ENCODE measurements around the gene FDX2.

DNA sequence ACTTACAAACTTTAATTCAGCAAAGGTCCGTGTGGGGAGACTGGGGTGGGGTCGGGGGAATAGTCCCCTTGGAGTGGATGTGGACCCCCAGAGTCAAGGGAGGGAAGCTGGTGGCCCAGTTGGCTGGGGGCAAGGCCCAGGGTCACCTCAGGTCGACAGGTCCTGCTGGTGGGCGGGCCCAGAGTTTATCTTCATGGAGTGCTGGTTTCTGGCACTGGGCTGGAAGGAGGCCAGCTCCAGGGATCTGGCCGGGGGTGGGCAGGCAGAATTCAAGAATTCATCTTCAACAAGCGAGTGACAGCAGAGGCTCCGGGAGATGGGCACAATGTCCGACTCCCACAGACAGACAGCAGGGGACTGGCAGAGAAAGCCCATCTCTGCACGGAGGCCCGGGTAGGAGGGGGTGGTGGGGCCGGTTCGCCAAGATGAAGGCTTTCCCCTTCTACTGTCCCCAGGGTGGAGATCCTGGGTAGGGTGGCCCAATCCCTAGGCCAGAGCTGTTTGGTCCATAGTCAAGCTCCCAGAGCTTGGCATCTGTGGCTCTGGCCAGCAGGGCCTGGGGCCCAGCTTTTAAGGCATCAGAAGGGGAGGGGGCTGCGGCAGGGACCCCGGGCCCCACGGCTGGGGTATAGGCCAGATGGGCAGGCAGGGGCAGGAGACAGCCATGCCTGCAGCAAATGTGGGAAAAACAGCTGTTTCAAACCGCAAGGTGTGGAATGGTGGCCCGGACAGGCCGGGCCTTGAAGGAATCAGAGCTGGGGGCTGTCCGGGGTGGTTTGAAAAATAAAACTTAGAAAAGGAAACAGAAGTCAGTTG lies 622 bp upstream of the FDX2 start:
- no peak for TF ChIP-seq POLR2A (IDR thresholded peaks at IDR 0.05)
- TF ChIP-seq, protein P1, sequence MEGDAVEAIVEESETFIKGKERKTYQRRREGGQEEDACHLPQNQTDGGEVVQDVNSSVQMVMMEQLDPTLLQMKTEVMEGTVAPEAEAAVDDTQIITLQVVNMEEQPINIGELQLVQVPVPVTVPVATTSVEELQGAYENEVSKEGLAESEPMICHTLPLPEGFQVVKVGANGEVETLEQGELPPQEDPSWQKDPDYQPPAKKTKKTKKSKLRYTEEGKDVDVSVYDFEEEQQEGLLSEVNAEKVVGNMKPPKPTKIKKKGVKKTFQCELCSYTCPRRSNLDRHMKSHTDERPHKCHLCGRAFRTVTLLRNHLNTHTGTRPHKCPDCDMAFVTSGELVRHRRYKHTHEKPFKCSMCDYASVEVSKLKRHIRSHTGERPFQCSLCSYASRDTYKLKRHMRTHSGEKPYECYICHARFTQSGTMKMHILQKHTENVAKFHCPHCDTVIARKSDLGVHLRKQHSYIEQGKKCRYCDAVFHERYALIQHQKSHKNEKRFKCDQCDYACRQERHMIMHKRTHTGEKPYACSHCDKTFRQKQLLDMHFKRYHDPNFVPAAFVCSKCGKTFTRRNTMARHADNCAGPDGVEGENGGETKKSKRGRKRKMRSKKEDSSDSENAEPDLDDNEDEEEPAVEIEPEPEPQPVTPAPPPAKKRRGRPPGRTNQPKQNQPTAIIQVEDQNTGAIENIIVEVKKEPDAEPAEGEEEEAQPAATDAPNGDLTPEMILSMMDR (IDR thresholded peaks at IDR 0.05): no peak
